SW480 (cell line): Measurements from ENCODE around the gene BANF2.
"Not testable (repeated sequence)": the region's sequence is repeated elsewhere in the genome, so short reads cannot be mapped to it uniquely, and the experiment has no call there.

Experiments used
- DNase-seq: peaks from one replicate; pipeline ENCODE4 v3.0.0-alpha.2; 2016; ENCODE audit warnings: low spot score

Gene BANF2

GRCh38 chr20:17683218-17684076, 16.3 kb upstream of the BANF2 start:
- no peak for DNase-seq

- DNase-seq = no peak
Measured at GRCh38 chr20:17684077-17684888, 15.5 kb upstream of the BANF2 start.

- no peak for DNase-seq
Measured at GRCh38 chr20:17685168-17685567, 14.6 kb upstream of the BANF2 start.

- no peak for DNase-seq
Measured at GRCh38 chr20:17687800-17688199, 12.0 kb upstream of the BANF2 start.

- DNase-seq = no peak
Measured at GRCh38 chr20:17688965-17689364, 10.8 kb upstream of the BANF2 start.

GRCh38 chr20:17690144-17690543, 9.6 kb upstream of the BANF2 start:
- no peak for DNase-seq

GRCh38 chr20:17691758-17692157, 8.0 kb upstream of the BANF2 start:
- no peak for DNase-seq

- DNase-seq = no peak
Measured at GRCh38 chr20:17693444-17694001, 6.2 kb upstream of the BANF2 start.

GRCh38 chr20:17694767-17695166, 5.0 kb upstream of the BANF2 start:
- no peak for DNase-seq

GRCh38 chr20:17696287-17696686, 3.5 kb upstream of the BANF2 start:
- no peak for DNase-seq

- no peak for DNase-seq
Measured at GRCh38 chr20:17697171-17697570, 2.6 kb upstream of the BANF2 start.

GRCh38 chr20:17698384-17698783, 1.4 kb upstream of the BANF2 start:
- no peak for DNase-seq

- no peak for DNase-seq
Measured at GRCh38 chr20:17700637-17701036, 871 bp downstream of the BANF2 start.

- DNase-seq = no peak
Measured at GRCh38 chr20:17701826-17702225, 2.1 kb downstream of the BANF2 start.

GRCh38 chr20:17704589-17705317, 5.0 kb downstream of the BANF2 start:
- no peak for DNase-seq

GRCh38 chr20:17705916-17706315, 6.2 kb downstream of the BANF2 start:
- no peak for DNase-seq

GRCh38 chr20:17706632-17707031, 6.9 kb downstream of the BANF2 start:
- no peak for DNase-seq

- DNase-seq = not testable (repeated sequence)
Measured at GRCh38 chr20:17707951-17708350, 8.2 kb downstream of the BANF2 start.

GRCh38 chr20:17708675-17709360, 9.1 kb downstream of the BANF2 start:
- DNase-seq = no peak

- DNase-seq = no peak
Measured at GRCh38 chr20:17709361-17710293, 9.9 kb downstream of the BANF2 start.
